ENCODE measurements around the gene HNRNPH2.

Gene HNRNPH2

DNA sequence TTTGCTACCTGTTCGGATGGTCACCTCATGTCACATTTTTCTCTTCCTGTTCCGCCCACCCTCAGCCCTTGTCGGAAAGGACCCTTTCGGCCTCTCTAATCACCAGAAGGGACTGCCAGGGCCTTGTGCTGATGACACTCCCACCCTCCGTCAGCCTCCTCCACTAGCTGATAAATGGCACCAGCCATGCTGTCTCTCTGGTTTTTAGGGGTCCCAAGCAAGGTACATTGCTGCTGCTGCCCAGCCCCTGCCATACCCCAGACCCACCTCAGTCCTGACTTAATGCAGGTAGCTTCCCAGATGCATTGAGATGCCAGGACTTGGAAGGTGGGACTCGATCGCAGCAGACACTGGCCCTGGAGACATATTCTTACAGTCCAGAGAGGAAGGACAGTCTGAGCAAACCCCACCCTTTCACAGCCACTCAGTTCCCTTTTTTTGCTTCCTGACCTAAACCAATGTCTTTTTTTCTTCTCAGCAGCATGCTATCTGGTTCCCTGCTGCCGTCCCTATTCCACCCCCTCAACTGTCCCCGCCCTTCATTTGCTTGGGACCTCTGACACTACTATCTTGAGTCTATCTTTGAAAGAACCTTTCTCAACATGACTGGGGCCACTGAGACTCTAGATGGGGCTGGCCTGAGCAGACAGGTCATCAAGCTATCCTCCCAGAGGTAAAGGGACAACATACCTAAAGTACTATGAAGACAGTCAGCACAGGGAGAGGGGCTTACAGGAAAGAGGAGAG is 22.1 kb upstream of the HNRNPH2 start, which contains the start of gene BTK:
TSS of gene BTK (minus strand) at position 397 of the 747 bp plus-strand sequence. CDS start 10,907 bp downstream, outside the sequence.
- DNase-seq (ENCODE audit: low read depth) = no peak
- no peak within 1 kb of the TSS for H3K4me3 ChIP-seq (replicated peaks; ENCODE audit: low read depth, low read length)
- TF ChIP-seq, protein P1, sequence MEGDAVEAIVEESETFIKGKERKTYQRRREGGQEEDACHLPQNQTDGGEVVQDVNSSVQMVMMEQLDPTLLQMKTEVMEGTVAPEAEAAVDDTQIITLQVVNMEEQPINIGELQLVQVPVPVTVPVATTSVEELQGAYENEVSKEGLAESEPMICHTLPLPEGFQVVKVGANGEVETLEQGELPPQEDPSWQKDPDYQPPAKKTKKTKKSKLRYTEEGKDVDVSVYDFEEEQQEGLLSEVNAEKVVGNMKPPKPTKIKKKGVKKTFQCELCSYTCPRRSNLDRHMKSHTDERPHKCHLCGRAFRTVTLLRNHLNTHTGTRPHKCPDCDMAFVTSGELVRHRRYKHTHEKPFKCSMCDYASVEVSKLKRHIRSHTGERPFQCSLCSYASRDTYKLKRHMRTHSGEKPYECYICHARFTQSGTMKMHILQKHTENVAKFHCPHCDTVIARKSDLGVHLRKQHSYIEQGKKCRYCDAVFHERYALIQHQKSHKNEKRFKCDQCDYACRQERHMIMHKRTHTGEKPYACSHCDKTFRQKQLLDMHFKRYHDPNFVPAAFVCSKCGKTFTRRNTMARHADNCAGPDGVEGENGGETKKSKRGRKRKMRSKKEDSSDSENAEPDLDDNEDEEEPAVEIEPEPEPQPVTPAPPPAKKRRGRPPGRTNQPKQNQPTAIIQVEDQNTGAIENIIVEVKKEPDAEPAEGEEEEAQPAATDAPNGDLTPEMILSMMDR (IDR thresholded peaks at IDR 0.05; ENCODE audit: low read length, missing control alignments) = no peak

DNA sequence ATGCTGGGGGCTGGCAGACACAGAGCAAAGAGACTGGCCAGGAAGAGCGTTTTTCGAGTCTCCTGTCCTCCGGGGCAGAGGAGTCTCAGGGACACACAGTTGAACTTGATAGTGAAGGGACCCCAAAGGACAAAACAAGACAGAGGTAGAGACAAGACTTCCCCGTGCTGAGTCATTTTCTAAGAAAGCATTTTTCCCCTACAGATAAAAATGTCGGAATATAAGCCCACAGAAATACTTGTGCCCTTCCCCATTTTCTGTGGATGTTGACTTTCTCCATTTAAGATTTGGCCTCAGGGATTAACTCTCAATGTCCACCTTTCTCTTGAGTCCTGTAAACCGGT is 21.5 kb upstream of the HNRNPH2 start:
- no peak for DNase-seq (ENCODE audit: low read depth)
- no peak overlapping the region for H3K4me3 ChIP-seq (replicated peaks; ENCODE audit: low read depth, low read length)
- TF ChIP-seq, protein P1 (IDR thresholded peaks at IDR 0.05; ENCODE audit: low read length, missing control alignments) = no peak

DNA sequence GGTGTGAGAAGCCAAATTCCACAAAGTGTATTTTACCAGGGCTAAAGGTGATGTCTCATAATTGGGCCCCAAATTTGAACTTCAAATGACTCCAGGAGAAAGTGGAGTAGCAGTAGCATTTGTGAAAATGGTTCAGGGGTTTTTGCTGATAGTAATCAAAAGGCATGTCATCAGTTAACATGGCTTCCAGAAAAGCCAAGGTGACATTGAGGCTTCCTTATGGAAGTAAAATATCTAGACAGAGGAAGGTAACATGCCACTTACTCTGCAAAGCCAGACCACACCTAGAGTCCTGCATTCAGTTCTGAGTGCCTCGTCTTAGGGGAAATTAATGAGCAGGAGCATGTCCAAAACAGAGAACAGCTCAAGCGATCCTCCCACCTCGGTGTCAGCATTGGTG is 19.4 kb upstream of the HNRNPH2 start:
- TF ChIP-seq, protein P1 (IDR thresholded peaks at IDR 0.05; ENCODE audit: low read length, missing control alignments) = no peak
- no peak for DNase-seq (ENCODE audit: low read depth)
- no peak overlapping the region for H3K4me3 ChIP-seq (replicated peaks; ENCODE audit: low read depth, low read length)

DNA sequence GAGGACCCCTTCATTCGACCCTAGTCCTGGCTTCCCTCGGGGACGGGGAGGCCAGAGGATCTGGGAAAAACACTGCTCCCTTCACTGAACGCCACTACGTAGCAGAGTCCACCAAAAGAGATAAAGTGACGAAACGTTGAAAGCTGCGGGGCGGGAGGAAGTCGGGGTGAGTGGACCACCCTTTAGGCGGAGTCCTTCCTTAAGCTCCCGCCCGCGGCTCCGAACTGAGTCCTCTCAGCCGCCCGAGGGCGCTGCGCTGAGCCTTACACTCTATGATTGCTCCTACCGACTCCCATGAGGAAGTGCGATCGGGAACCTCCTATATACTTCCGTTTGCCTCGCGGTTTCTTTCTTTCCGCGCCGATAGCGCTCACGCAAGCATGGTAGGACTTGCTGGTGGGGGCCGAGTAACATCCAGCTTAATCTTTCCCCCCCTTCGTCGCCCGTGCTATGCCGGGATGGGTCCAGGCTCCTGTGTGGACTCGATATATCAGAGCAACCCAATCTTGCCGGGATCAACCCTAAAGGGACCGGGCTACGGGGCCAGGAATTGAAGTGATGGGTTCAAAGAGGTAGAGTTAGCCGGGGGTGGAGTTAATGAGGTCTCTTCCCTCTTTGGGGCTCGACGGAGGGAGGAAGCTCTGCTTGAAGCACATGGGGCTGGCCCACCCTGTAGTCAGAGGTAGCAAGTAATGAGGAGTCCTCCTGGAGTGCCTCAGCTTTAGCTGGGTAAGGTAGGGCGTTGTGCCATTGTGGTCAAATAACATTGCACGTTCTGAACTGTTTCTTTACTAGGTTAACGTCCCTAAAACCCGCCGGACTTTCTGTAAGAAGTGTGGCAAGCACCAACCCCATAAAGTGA is 17.1 kb upstream of the HNRNPH2 start, which contains the start of gene RPL36A:
TSS of gene RPL36A (plus strand) at position 348 of the 862 bp plus-strand sequence. CDS start at position 381, 33 bp downstream.
- DNase-seq (ENCODE audit: low read depth) = peak; percentile 92
- peak within 1 kb of the TSS; percentile 77 for H3K4me3 ChIP-seq (replicated peaks; ENCODE audit: low read depth, low read length)
- TF ChIP-seq, protein P1 (IDR thresholded peaks at IDR 0.05; ENCODE audit: low read length, missing control alignments) = peak; percentile 69

DNA sequence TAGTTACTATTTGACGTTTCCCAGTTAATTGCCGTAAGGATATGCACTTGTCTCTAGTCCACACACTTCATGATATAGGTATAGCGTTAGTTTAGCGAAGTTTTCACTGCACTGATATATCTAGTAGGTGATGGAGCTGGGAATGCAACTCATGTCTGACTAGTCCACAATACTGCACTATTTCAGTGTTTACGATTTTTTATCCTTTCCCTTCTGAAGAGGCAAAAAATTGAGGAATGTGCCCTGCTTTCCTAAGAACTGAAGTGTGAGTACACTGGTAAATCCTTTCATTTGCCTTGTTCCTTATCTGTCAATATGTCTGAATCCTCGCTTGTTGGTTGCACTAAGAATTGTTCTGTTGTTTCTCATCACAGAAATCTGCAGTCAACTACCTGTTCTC is 16.2 kb upstream of the HNRNPH2 start:
- TF ChIP-seq, protein P1 (IDR thresholded peaks at IDR 0.05; ENCODE audit: low read length, missing control alignments) = no peak
- DNase-seq (ENCODE audit: low read depth) = no peak
- peak overlapping the region; percentile 77 for H3K4me3 ChIP-seq (replicated peaks; ENCODE audit: low read depth, low read length)

DNA sequence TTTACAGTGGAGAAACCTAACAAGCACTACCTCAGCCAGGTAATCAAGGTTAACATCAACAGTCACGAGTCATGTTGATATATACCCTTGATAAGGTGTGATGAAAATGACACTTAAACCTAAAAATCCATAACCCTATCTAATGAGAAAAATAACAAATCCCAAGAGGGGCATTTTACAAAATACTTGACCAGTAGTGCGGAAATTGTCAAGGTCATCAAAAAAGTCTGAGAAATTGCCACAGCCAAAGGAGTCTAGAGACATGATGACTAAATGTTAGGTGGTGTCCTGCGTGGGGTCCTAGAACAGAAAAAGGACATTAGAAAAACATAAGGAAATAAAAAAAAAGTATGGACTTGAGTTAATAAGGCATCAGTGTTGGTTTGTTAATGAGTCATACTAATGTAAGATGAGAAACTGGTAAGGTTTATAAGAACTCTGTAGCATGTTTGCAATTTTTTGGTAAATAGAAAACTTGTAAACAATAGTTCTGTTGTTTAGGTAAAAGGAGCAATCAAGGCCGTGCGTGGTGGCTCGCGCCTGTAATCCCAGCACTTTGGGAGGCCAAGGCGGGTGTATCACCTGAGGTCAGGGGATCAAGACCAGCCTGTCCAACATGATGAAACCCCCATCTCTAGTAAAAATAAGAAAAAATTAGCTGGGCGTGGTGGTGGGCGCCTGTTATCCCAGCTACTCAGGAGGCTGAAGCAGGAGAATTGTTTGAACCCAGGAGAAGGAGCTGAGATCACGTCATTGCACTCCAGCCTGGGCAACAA is 14.3 kb upstream of the HNRNPH2 start:
- TF ChIP-seq, protein P1 (IDR thresholded peaks at IDR 0.05; ENCODE audit: low read length, missing control alignments) = no peak
- no peak for DNase-seq (ENCODE audit: low read depth)
- H3K4me3 ChIP-seq (replicated peaks; ENCODE audit: low read depth, low read length) = no peak overlapping the region

All from fibroblast of pulmonary artery (primary cell).